ENCODE measurements around the gene PAIP2.

PAIP2 gene

GRCh38 chr5:139314276-139314675, 27.4 kb upstream of the PAIP2 start:
- no peak for DNase-seq (ENCODE audit: low spot score)
- no peak for TF ChIP-seq CTCF (IDR thresholded peaks at IDR 0.05; ENCODE audit: extremely low read depth, insufficient read depth, missing control alignments)
- in situ Hi-C loops (cut with MboI; ENCODE audit: low pct_unique_long_range_greater_than_20kb, low sequenced_read_pairs, unreplicated experiment): no loop called here

GRCh38 chr5:139315056-139315615, 26.5 kb upstream of the PAIP2 start:
- in situ Hi-C loops (cut with MboI; ENCODE audit: low pct_unique_long_range_greater_than_20kb, low sequenced_read_pairs, unreplicated experiment): no loop called here
- no peak for DNase-seq (ENCODE audit: low spot score)
- no peak for TF ChIP-seq CTCF (IDR thresholded peaks at IDR 0.05; ENCODE audit: extremely low read depth, insufficient read depth, missing control alignments)

GRCh38 chr5:139335811-139336210, 5.8 kb upstream of the PAIP2 start:
- in situ Hi-C loops (cut with MboI; ENCODE audit: low pct_unique_long_range_greater_than_20kb, low sequenced_read_pairs, unreplicated experiment): no loop called here
- DNase-seq (ENCODE audit: low spot score): no peak

GRCh38 chr5:139340051-139340450, 1.6 kb upstream of the PAIP2 start:
- in situ Hi-C loops (cut with MboI; ENCODE audit: low pct_unique_long_range_greater_than_20kb, low sequenced_read_pairs, unreplicated experiment): no loop called here
- TF ChIP-seq CTCF (IDR thresholded peaks at IDR 0.05; ENCODE audit: extremely low read depth, insufficient read depth, missing control alignments): no peak
- DNase-seq (ENCODE audit: low spot score): no peak

More at GRCh38 chr5:139335811-139336210, 5.8 kb upstream of the PAIP2 start:
- no peak for TF ChIP-seq CTCF (IDR thresholded peaks at IDR 0.05; ENCODE audit: extremely low read depth, insufficient read depth, missing control alignments)

GRCh38 chr5:139341187-139341688, 416 bp upstream of the PAIP2 start:
- in situ Hi-C loops (cut with MboI; ENCODE audit: low pct_unique_long_range_greater_than_20kb, low sequenced_read_pairs, unreplicated experiment): no loop called here
- no peak for TF ChIP-seq CTCF (IDR thresholded peaks at IDR 0.05; ENCODE audit: extremely low read depth, insufficient read depth, missing control alignments)
- DNase-seq (ENCODE audit: low spot score): no peak

- in situ Hi-C loops (cut with MboI; ENCODE audit: low pct_unique_long_range_greater_than_20kb, low sequenced_read_pairs, unreplicated experiment): no loop called here
- DNase-seq (ENCODE audit: low spot score): peak; percentile 85
- TF ChIP-seq CTCF (IDR thresholded peaks at IDR 0.05; ENCODE audit: extremely low read depth, insufficient read depth, missing control alignments): no peak
Measured at GRCh38 chr5:139342423-139342723, 719 bp downstream of the PAIP2 start.

GRCh38 chr5:139343476-139343875, 1.8 kb downstream of the PAIP2 start:
- in situ Hi-C loops (cut with MboI; ENCODE audit: low pct_unique_long_range_greater_than_20kb, low sequenced_read_pairs, unreplicated experiment): no loop called here
- TF ChIP-seq CTCF (IDR thresholded peaks at IDR 0.05; ENCODE audit: extremely low read depth, insufficient read depth, missing control alignments): no peak
- DNase-seq (ENCODE audit: low spot score): no peak
